PC-3 (cell line): ENCODE data around the gene SMOC2.

Source experiments
- CTCF ChIP-seq: fragments of 300-600 bp; sonication (generic); conservative IDR thresholded peaks from 2 replicates; pipeline ENCODE4 v1.5.1; 2017; ENCODE audit warnings: antibody characterized with exemption, low read depth, mild to moderate bottlenecking, low read length
- EZH2 ChIP-seq: fragments of 300-600 bp; sonication (generic); IDR thresholded peaks from one replicate; pipeline ENCODE4 v1.6.1; 2017; ENCODE audit warnings: antibody characterized with exemption, mild to moderate bottlenecking, low read length; ENCODE audit not compliant: unreplicated experiment
- EZH2phosphoT487 ChIP-seq: fragments of 300-600 bp; sonication (generic); IDR thresholded peaks from 2 replicates; pipeline ENCODE4 v1.6.1; 2018; ENCODE audit warnings: mild to moderate bottlenecking, antibody characterized with exemption, low read length, borderline replicate concordance

DNA sequence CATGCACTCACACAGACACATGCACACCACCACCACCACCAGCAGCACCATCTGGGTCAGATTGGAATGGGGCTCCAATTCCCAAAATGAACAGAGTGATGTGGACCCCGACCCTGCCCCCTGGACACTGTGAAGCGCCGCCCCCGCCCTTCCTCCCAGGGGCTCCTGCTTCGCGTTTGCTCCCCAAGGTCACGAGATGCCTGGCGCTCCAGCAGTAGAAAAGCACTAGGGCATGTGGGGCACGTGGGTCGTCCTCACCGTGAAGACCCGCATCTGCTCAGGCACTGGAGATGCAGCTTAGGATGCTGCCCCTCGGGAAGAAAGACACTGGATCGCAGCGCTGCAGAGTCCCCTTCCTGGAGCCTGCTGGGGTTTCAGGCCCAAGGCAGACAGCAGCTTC lies 184.0 kb downstream of the SMOC2 start:
- TF ChIP-seq CTCF (no peak), EZH2 (no peak), EZH2phosphoT487 (no peak)
